Testis (tissue), 3 donors: Measurements from ENCODE around the gene VAMP4. TPM values are rescaled to one million over a fixed set of nuclear protein-coding genes. Genes with fewer than 3 reads are reported as not detected.
"Not testable (repeated sequence)": the region's sequence is repeated elsewhere in the genome, so short reads cannot be mapped to it uniquely, and the experiment has no call there.

Experiments
- DNase-seq: peaks from one replicate; pipeline ENCODE4 v3.0.0-alpha.2; 2019
- H3K27ac ChIP-seq, 2 donors: fragments of 200-600 bp; sonication (generic); one replicate each; pipeline ENCODE4 v1.5.1; 2019
- H3K27me3 ChIP-seq: fragments of 200-600 bp; sonication (generic); one replicate; pipeline ENCODE4 v1.5.1; 2019
- H3K36me3 ChIP-seq: fragments of 200-600 bp; sonication (generic); one replicate; pipeline ENCODE4 v1.5.1; 2017; ENCODE audit warnings: low read depth; ENCODE audit errors: missing control alignments
- H3K4me1 ChIP-seq: fragments of 200-600 bp; sonication (generic); one replicate; pipeline ENCODE4 v1.5.1; 2019
- H3K4me3 ChIP-seq, 2 donors: fragments of 200-600 bp; sonication (generic); one replicate each; pipeline ENCODE4 v1.5.1; 2017 to 2019
- H3K9me3 ChIP-seq: fragments of 200-600 bp; sonication (generic); one replicate; pipeline ENCODE4 v1.5.1; 2017
- POLR2A ChIP-seq: fragments of 450-650 bp; IDR thresholded peaks from one replicate; pipeline ENCODE4 v1.6.1; 2017; ENCODE audit warnings: antibody characterized with exemption, mild to moderate bottlenecking, moderate library complexity
- WGBS, 2 donors: methylation state at CpG; one replicate each; pipeline ENCODE4 v1.1.5; 2018; 5-methylcytosine and 5-hydroxymethylcytosine counted together
- intact Hi-C: fragments of 100-400 bp; cut with DNase I; formaldehyde crosslinking; loops from one replicate; pipeline ENCODE4 v1.15.1; 2023; ENCODE audit warnings: low total_unique reads
- polyA plus RNA-seq: library from polyadenylated mRNA; stranded (reverse); fragments of 350-450 nt; fragmentation: Illumina TruSeq; extraction: RNeasy Lipid Tissue Mini Kit (QIAGEN cat#74804); gene quantifications from one replicate; pipeline ENCODE4 v1.2.3, GENCODE V29; 2014; ENCODE audit warnings: low read depth, low replicate concordance; ENCODE audit not compliant: insufficient read depth
- total RNA-seq, 2 donors: library from RNA; depleted of rRNA; stranded (reverse); fragments of >200 nt; gene quantifications; one replicate each; pipeline ENCODE4 v1.2.3, GENCODE V29; 2016
- TF ChIP-seq, protein P1 (sequence below), 3 experiments: fragments of 450-650 bp in 2 of 3; fragments of 200-600 bp in 1 of 3; sonication (generic) in 1 of 3; IDR thresholded peaks; one replicate each; pipeline ENCODE4 v1.5.1; 2016 to 2019; ENCODE audit warnings: antibody characterized with exemption in 3 of 3, mild to moderate bottlenecking in 2 of 3, moderate library complexity in 1 of 3

VAMP4 gene
- total and polyA plus RNA-seq, 3 donors from 2014 or later, result 22.6 to 28.6 (median 23.7) TPM

DNA sequence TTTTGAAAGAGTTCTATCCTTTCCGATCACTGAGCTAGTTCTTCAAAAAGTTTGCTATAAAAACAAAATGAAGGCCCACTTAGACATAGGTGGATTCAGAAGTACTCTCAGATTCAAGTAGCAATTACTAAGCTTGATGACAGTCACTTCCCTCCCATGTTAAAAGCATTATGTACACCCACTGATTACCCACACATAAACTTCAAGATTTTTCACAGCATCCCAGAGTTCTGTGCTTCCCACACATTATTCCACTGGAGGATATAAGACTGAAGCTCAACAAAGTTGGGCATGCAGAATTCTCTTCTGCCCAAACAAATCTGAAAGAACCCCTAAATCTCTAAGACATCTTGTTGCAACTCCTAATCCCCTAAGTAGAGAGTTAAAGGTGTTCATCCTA is 29.5 kb downstream of the VAMP4 start:
- Histone ChIP-seq H3K9me3 (no peaks in the 10 kb centered on the region), H3K4me3 (no peak overlapping the region), H3K4me1 (peaks cover 7% of the 10 kb centered on the region), H3K27ac (no peak overlapping the region), H3K27me3 (no peaks in the 10 kb centered on the region), H3K36me3 (no peaks in the 10 kb centered on the region)
- intact Hi-C loops, result loop anchor here (10.0 kb wide), 1 partner anchor 68 kb away; no protein-coding TSS in a partner anchor
- no peak for DNase-seq
- WGBS, 2 donors, result 95 to 100% methylated on average over 1 of the region's 1 CpG
- no peak for TF ChIP-seq POLR2A
- TF ChIP-seq, protein P1, sequence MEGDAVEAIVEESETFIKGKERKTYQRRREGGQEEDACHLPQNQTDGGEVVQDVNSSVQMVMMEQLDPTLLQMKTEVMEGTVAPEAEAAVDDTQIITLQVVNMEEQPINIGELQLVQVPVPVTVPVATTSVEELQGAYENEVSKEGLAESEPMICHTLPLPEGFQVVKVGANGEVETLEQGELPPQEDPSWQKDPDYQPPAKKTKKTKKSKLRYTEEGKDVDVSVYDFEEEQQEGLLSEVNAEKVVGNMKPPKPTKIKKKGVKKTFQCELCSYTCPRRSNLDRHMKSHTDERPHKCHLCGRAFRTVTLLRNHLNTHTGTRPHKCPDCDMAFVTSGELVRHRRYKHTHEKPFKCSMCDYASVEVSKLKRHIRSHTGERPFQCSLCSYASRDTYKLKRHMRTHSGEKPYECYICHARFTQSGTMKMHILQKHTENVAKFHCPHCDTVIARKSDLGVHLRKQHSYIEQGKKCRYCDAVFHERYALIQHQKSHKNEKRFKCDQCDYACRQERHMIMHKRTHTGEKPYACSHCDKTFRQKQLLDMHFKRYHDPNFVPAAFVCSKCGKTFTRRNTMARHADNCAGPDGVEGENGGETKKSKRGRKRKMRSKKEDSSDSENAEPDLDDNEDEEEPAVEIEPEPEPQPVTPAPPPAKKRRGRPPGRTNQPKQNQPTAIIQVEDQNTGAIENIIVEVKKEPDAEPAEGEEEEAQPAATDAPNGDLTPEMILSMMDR (IDR thresholded peaks at IDR 0.05), result no peak

DNA sequence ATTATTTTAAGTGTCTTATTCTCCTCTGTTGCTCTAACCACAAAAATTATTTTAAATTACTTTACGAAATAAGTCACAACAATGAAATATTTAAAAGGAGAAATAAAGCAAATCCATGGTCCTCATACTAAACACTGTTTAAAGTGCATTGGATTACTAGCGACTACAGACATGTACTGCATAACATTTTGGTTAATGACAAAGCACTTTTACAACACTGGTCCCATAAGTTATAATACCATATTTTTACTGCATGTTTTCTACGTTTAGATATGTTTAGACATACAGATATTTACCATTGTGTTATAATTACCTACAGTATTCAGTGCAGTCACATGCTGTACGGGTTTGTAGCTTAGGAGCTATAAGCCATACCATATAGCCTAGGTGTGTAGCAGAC is 30.2 kb downstream of the VAMP4 start:
- H3K4me1 ChIP-seq, result peaks cover 3% of the 10 kb centered on the region
- H3K36me3 ChIP-seq, result no peaks in the 10 kb centered on the region
- intact Hi-C loops, result loop anchor here (10.0 kb wide), 1 partner anchor 67 kb away; no protein-coding TSS in a partner anchor
- no peaks in the 10 kb centered on the region for H3K27me3 ChIP-seq
- DNase-seq, result no peak
- H3K27ac ChIP-seq, result no peak overlapping the region
- WGBS, 2 donors, result 93 to 95% methylated on average over 4 of the region's 4 CpGs
- no peak overlapping the region for H3K4me3 ChIP-seq
- no peaks in the 10 kb centered on the region for H3K9me3 ChIP-seq
- TF ChIP-seq POLR2A, result no peak
- TF ChIP-seq, protein P1 (IDR thresholded peaks at IDR 0.05), result no peak

DNA sequence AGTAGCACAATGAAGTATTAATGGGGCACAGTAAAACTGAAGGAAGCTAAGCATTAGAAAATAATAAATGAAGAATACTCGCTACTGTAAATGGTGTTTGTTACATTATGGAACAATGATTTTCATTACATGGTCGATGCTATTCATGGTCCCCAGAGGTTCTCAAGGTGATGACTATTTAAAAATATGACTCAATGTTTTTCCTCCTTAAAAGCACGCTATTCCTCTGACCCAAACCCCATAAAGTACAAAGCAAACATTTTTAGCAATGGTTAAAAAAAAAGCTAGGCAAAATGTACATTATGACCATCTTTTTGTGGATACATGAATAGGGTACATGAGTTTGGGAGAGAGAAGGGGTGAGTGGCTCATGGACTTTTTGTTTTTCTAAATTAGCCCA is 34.3 kb downstream of the VAMP4 start:
- WGBS, 2 donors, result 91 to 93% methylated on average over 3 of the region's 3 CpGs

DNA sequence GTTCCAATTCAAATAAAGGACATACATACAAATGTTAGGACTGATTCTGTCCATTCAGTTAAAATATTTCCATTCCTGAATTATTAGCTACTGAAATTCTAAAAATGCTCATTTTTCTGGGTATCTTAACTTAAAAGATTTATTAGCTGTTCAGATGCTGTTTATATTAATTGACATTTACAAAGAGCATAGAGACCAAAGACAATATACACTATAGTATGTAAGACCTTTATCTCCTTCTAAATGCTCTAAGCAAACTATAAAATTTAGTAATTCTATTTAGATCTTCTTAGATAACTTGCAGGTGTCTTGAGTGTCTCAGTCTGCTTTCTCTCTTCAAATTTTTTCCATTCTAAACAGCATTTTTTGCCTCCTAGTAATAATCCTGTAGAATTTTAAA is 39.3 kb downstream of the VAMP4 start:
- Histone ChIP-seq H3K27me3 (no peaks in the 10 kb centered on the region), H3K9me3 (no peaks in the 10 kb centered on the region), H3K4me3 (no peak overlapping the region), H3K4me1 (no peaks in the 10 kb centered on the region), H3K27ac (no peak overlapping the region), H3K36me3 (no peaks in the 10 kb centered on the region)
- TF ChIP-seq POLR2A, result no peak
- TF ChIP-seq, protein P1 (IDR thresholded peaks at IDR 0.05), result no peak
- intact Hi-C loops, result no loop called here
- no peak for DNase-seq

More for the DNA sequence above, 34.3 kb downstream of the VAMP4 start:
- Histone ChIP-seq H3K4me3 (no peak overlapping the region), H3K27me3 (no peaks in the 10 kb centered on the region), H3K9me3 (no peaks in the 10 kb centered on the region), H3K27ac (no peak overlapping the region), H3K36me3 (no peaks in the 10 kb centered on the region), H3K4me1 (no peaks in the 10 kb centered on the region)
- DNase-seq, result no peak
- intact Hi-C loops, result no loop called here
- TF ChIP-seq, protein P1 (IDR thresholded peaks at IDR 0.05), result no peak
- no peak for TF ChIP-seq POLR2A

DNA sequence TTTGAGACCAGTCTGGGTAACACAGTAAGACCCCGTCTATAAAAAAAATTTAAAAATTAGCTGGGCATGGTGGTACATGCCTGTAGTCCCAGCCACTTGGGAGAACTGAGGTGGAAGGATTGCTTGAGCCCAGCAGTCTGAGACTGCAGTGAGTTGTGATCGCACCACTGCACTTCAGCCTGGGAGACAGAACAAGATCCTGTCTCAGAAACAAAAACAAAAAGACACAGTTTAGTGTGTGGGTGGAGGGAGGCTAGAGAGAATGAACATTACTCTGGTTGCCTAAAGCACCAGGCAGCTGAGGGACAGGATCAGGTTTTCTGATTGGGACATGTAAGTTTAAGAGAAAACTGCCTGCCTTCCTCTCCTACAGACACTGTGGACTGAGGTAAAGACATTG is 42.3 kb downstream of the VAMP4 start:
- WGBS, 2 donors, result 82 to 89% methylated on average over 2 of the region's 2 CpGs
- no peaks in the 10 kb centered on the region for H3K27me3 ChIP-seq
- H3K36me3 ChIP-seq, result no peaks in the 10 kb centered on the region
- H3K4me1 ChIP-seq, result no peaks in the 10 kb centered on the region
- TF ChIP-seq, protein P1 (IDR thresholded peaks at IDR 0.05), result no peak
- no peak for TF ChIP-seq POLR2A
- intact Hi-C loops, result no loop called here
- H3K27ac ChIP-seq, result no peak overlapping the region
- DNase-seq, result no peak
- no peaks in the 10 kb centered on the region for H3K9me3 ChIP-seq
- H3K4me3 ChIP-seq, result no peak overlapping the region

DNA sequence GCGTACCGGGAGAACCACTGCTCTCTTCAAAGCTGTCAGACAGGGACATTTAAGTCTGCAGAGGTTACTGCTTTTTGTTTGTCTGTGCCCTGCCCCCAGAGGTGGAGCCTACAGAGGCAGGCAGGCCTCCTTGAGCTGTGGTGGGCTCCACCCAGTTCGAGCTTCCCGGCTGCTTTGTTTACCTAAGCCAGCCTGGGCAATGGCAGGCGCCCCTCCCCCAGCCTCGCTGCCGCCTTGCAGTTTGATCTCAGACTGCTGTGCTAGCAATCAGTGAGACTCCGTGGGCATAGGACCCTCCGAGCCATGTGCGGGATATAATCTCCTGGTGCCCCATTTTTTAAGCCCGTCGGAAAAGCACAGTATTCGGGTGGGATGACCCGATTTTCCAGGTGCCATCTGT is 46.1 kb downstream of the VAMP4 start:
- intact Hi-C loops, H3K36me3 ChIP-seq, H3K27ac ChIP-seq, H3K4me3 ChIP-seq, H3K9me3 ChIP-seq, H3K27me3 ChIP-seq, H3K4me1 ChIP-seq, DNase-seq: not testable (repeated sequence)
- WGBS, 2 donors, result 94% methylated on average over 6 to 14 of the region's 14 CpGs

DNA sequence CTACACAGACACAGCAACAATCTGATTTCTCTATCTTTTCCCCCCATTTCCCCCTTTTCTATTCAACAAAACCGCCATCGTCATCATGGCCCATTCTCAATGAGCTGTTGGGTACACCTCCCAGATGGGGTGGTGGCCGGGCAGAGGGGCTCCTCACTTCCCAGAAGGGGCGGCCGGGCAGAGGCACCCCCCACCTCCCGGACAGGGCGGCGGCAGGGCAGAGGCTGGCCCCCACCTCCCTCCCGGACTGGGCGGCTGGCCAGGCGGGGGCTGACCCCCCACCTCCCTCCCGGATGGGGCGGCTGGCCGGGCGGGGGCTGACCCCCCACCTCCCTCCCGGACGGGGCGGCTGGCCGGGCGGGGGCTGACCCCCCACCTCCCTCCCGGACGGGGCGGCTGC is 48.3 kb downstream of the VAMP4 start:
- DNase-seq, H3K27ac ChIP-seq, intact Hi-C loops, H3K4me3 ChIP-seq, H3K36me3 ChIP-seq, H3K4me1 ChIP-seq, H3K27me3 ChIP-seq, H3K9me3 ChIP-seq: not testable (repeated sequence)
- WGBS, 2 donors, result 92 to 97% methylated on average over 8 to 9 of the region's 23 CpGs
